ENCODE data around the gene METTL23.

DNA sequence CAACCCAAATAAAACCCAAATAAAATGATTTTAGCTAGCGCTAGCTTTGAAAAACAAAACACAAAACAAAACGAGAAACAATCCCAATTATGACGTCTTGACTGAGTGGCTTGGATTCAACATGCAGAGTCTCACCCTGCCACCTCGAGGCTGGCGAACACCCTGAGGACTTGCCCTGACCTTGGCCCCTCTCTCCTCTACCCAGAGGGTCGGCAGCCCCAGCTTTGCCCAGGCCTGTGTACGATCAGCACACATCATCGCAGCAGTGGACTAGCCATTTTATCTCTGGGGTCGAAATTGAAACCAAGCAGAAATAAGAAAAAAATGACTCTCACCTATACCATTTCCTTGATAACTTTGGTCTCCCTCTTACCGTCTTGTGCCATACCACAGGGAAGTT, 5.2 kb upstream of the METTL23 start:
- TF ChIP-seq GATA2 (IDR thresholded peaks at IDR 0.05; ENCODE audit: low read depth, low read length) (no peak), GATA3 (IDR thresholded peaks at IDR 0.05; ENCODE audit: low read depth, low read length) (no peak)

Data from SH-SY5Y (cell line).